ENCODE results near the gene SERPINA5.

- TF ChIP-seq ZC3H11A (IDR thresholded peaks at IDR 0.05) (no peak), REST (IDR thresholded peaks at IDR 0.05) (no peak), CTCF (IDR thresholded peaks at IDR 0.05) (no peak), RFX5 (IDR thresholded peaks at IDR 0.05) (no peak), MYC (IDR thresholded peaks at IDR 0.05; ENCODE audit: borderline replicate concordance, low read length) (no peak), USF2 (IDR thresholded peaks at IDR 0.05) (no peak), RAD21 (conservative IDR thresholded peaks at IDR 0.05 in 1 of 2, IDR thresholded peaks at IDR 0.05 in 1 of 2) (no peak)
These were observed 40.3 kb downstream of the SERPINA5 start for GRCh38 chr14:94621358-94622134.

Data from A549 (cell line).